GM23338 (cell line): ENCODE data around the gene HMGN4. TPM values are rescaled to one million over a fixed set of nuclear protein-coding genes. Genes with fewer than 3 reads are reported as not detected.

ENCODE experiments used
- ATAC-seq: fragments of 200-7000 bp; cut with Tn5 transposase; 3 replicates; pipeline ENCODE4 v1.9.1; 2020
- DNase-seq: peaks from one replicate; pipeline ENCODE4 v3.0.0-alpha.2; 2015; ENCODE audit warnings: low spot score
- H2AFZ ChIP-seq: fragments of 200-600 bp; sonication (generic); 2 replicates; pipeline ENCODE4 v1.8.0; 2016; ENCODE audit warnings: antibody characterized with exemption, mild to moderate bottlenecking, moderate library complexity
- H3F3A ChIP-seq: fragments of 200-600 bp; sonication (generic); replicated peaks from 2 replicates; pipeline ENCODE4 v1.8.0; 2017; ENCODE audit warnings: antibody characterized with exemption, mixed run types, low read depth
- H3K27ac ChIP-seq: fragments of 200-600 bp; sonication (generic); 2 replicates; pipeline ENCODE4 v1.6.1; 2016; ENCODE audit warnings: low read depth
- H3K27me3 ChIP-seq: fragments of 200-600 bp; sonication (generic); 2 replicates; pipeline ENCODE4 v1.8.0; 2016; ENCODE audit warnings: mild to moderate bottlenecking, mixed run types, moderate library complexity; ENCODE audit not compliant: insufficient read depth
- H3K36me3 ChIP-seq: fragments of 200-600 bp; sonication (generic); 2 replicates; pipeline ENCODE4 v1.8.0; 2016; ENCODE audit warnings: mild to moderate bottlenecking; ENCODE audit not compliant: insufficient read depth
- H3K4me1 ChIP-seq: fragments of 200-600 bp; sonication (generic); 2 replicates; pipeline ENCODE4 v1.8.0; 2016; ENCODE audit warnings: mild to moderate bottlenecking, moderate library complexity; ENCODE audit not compliant: insufficient read depth
- H3K4me2 ChIP-seq: fragments of 200-600 bp; sonication (generic); 2 replicates; pipeline ENCODE4 v1.7.1; 2017; ENCODE audit warnings: mixed run types
- H3K4me3 ChIP-seq: fragments of 200-600 bp; sonication (generic); 2 replicates; pipeline ENCODE4 v1.6.1; 2016; ENCODE audit warnings: mixed run types
- H3K79me2 ChIP-seq: fragments of 200-600 bp; sonication (generic); replicated peaks from 2 replicates; pipeline ENCODE4 v1.8.0; 2017; ENCODE audit warnings: mild to moderate bottlenecking; ENCODE audit not compliant: insufficient read depth
- H3K9me2 ChIP-seq: fragments of 200-600 bp; sonication (generic); 2 replicates; pipeline ENCODE4 v1.8.0; 2017; ENCODE audit not compliant: insufficient read depth
- H4K20me1 ChIP-seq: fragments of 200-600 bp; sonication (generic); replicated peaks from 2 replicates; pipeline ENCODE4 v1.8.0; 2017; ENCODE audit warnings: mild to moderate bottlenecking; ENCODE audit not compliant: insufficient read depth
- H3K27ac Mint-ChIP-seq: 2 replicates; pipeline ENCODE4 v1.8.0; 2020; ENCODE audit warnings: inconsistent platforms, mild to moderate bottlenecking, moderate library complexity, mixed read lengths
- H3K27me3 Mint-ChIP-seq: 3 replicates; pipeline ENCODE4 v1.8.0; 2022; ENCODE audit warnings: low read depth, mild to moderate bottlenecking, moderate library complexity, mixed read lengths, inconsistent platforms; ENCODE audit not compliant: insufficient read depth, poor library complexity
- H3K36me3 Mint-ChIP-seq: 3 replicates; pipeline ENCODE4 v1.8.0; 2021; ENCODE audit warnings: low read depth, mild to moderate bottlenecking, inconsistent platforms, moderate library complexity, mixed read lengths
- H3K4me1 Mint-ChIP-seq: 3 replicates; pipeline ENCODE4 v1.8.0; 2020; ENCODE audit warnings: mild to moderate bottlenecking, inconsistent platforms, mixed read lengths
- H3K4me3 Mint-ChIP-seq: 3 replicates; pipeline ENCODE4 v1.8.0; 2021; ENCODE audit warnings: moderate library complexity, mild to moderate bottlenecking, inconsistent platforms, mixed read lengths
- H3K9me3 Mint-ChIP-seq: 3 replicates; pipeline ENCODE4 v1.8.0; 2020; ENCODE audit warnings: moderate library complexity, mild to moderate bottlenecking, inconsistent platforms, mixed read lengths
- CREB1 ChIP-seq: fragments of 250-450 bp; sonication (Bioruptor Pico); IDR thresholded peaks from 2 replicates; pipeline ENCODE4 v1.5.0; 2020; ENCODE audit warnings: low read depth, mild to moderate bottlenecking, moderate library complexity
- ETS1 ChIP-seq: IDR thresholded peaks from 2 replicates; pipeline ENCODE4 v1.6.1; 2016; ENCODE audit warnings: antibody characterized with exemption
- EZH2 ChIP-seq: fragments of 200-600 bp; sonication (generic); IDR thresholded peaks from one replicate; pipeline ENCODE4 v1.8.0; 2017; ENCODE audit warnings: antibody characterized with exemption, mild to moderate bottlenecking, low read depth; ENCODE audit not compliant: unreplicated experiment
- EZH2phosphoT487 ChIP-seq: fragments of 200-600 bp; sonication (generic); IDR thresholded peaks from one replicate; pipeline ENCODE4 v1.8.1; 2018; ENCODE audit warnings: antibody characterized with exemption; ENCODE audit not compliant: unreplicated experiment
- JUNB ChIP-seq: IDR thresholded peaks from one replicate; pipeline ENCODE4 v1.6.1; 2016; ENCODE audit warnings: antibody characterized with exemption; ENCODE audit not compliant: unreplicated experiment
- NANOG ChIP-seq: IDR thresholded peaks from 2 replicates; pipeline ENCODE4 v1.6.1; 2016; ENCODE audit warnings: antibody characterized with exemption, borderline replicate concordance
- POLR2AphosphoS5 ChIP-seq: IDR thresholded peaks from 2 replicates; pipeline ENCODE4 v1.6.1; 2016; ENCODE audit warnings: antibody characterized with exemption, low read depth
- STAT1 ChIP-seq: IDR thresholded peaks from one replicate; pipeline ENCODE4 v1.6.1; 2016; ENCODE audit warnings: antibody characterized with exemption; ENCODE audit not compliant: unreplicated experiment
- ZNF114 ChIP-seq: fragments of 250-450 bp; sonication (Bioruptor Pico); IDR thresholded peaks from 2 replicates; pipeline ENCODE4 v1.5.0; 2020; ENCODE audit warnings: mild to moderate bottlenecking, moderate library complexity
- ZNF331 ChIP-seq: fragments of 250-450 bp; sonication (Bioruptor Pico); IDR thresholded peaks from 2 replicates; pipeline ENCODE4 v1.5.0; 2020; ENCODE audit warnings: low read depth, mild to moderate bottlenecking, moderate library complexity
- polyA plus RNA-seq: library from polyadenylated mRNA; unstranded; fragments of >200 nt; fragmentation: Nextera tagmentation; extraction: Ambion mirVana; gene quantifications from 2 replicates; pipeline ENCODE4 v1.2.1, GENCODE V29; 2016
- total RNA-seq: library from RNA; depleted of rRNA; stranded (reverse); fragments of >200 nt; shearing (Covaris generic); gene quantifications from 2 replicates; pipeline ENCODE4 v1.2.3, GENCODE V29; 2014
- TF ChIP-seq, protein P1 (sequence below), 2 experiments: fragments of 200-600 bp in 1 of 2; sonication (generic) in 1 of 2; conservative IDR thresholded peaks; 2 replicates each; pipeline versions ENCODE4 v1.5.1 to v1.6.1; 2016 to 2017; ENCODE audit warnings: antibody characterized with exemption in 2 of 2, low read depth in 2 of 2, mild to moderate bottlenecking in 2 of 2, moderate library complexity in 1 of 2
- TF ChIP-seq, protein P2 (sequence below): fragments of 250-450 bp; sonication (Bioruptor Pico); IDR thresholded peaks from 2 replicates; pipeline ENCODE4 v1.5.0; 2020; ENCODE audit warnings: mild to moderate bottlenecking, moderate library complexity
- TF ChIP-seq, protein P3 (sequence below): IDR thresholded peaks from one replicate; pipeline ENCODE4 v1.6.1; 2018; ENCODE audit warnings: antibody characterized with exemption; ENCODE audit not compliant: unreplicated experiment

HMGN4 gene
- total and polyA plus RNA-seq, 2 experiments from 2014 or later = 35.3 to 91.4 TPM

GRCh38 chr6:26569433-26569764, 31.2 kb downstream of the HMGN4 start:
- H4K20me1 ChIP-seq = no peaks in the 10 kb centered on the region
- H3K27me3 ChIP-seq = no peaks in the 10 kb centered on the region
- no peak overlapping the region for H3K27ac Mint-ChIP-seq
- H3K36me3 Mint-ChIP-seq = peaks cover 6% of the 10 kb centered on the region; the same call in 1 of the 3 replicates
- peak overlapping the region; percentile 91 for H3K4me3 Mint-ChIP-seq
- H3F3A ChIP-seq = no peaks in the 10 kb centered on the region
- H3K36me3 ChIP-seq = no peaks in the 10 kb centered on the region
- no peaks in the 10 kb centered on the region for H3K79me2 ChIP-seq
- TF ChIP-seq, protein P1, sequence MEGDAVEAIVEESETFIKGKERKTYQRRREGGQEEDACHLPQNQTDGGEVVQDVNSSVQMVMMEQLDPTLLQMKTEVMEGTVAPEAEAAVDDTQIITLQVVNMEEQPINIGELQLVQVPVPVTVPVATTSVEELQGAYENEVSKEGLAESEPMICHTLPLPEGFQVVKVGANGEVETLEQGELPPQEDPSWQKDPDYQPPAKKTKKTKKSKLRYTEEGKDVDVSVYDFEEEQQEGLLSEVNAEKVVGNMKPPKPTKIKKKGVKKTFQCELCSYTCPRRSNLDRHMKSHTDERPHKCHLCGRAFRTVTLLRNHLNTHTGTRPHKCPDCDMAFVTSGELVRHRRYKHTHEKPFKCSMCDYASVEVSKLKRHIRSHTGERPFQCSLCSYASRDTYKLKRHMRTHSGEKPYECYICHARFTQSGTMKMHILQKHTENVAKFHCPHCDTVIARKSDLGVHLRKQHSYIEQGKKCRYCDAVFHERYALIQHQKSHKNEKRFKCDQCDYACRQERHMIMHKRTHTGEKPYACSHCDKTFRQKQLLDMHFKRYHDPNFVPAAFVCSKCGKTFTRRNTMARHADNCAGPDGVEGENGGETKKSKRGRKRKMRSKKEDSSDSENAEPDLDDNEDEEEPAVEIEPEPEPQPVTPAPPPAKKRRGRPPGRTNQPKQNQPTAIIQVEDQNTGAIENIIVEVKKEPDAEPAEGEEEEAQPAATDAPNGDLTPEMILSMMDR (conservative IDR thresholded peaks at IDR 0.05; ENCODE audit: low read depth in 2 of 2) = no peak
- TF ChIP-seq POLR2AphosphoS5 = no peak
- TF ChIP-seq EZH2phosphoT487 = no peak
- TF ChIP-seq, protein P2, sequence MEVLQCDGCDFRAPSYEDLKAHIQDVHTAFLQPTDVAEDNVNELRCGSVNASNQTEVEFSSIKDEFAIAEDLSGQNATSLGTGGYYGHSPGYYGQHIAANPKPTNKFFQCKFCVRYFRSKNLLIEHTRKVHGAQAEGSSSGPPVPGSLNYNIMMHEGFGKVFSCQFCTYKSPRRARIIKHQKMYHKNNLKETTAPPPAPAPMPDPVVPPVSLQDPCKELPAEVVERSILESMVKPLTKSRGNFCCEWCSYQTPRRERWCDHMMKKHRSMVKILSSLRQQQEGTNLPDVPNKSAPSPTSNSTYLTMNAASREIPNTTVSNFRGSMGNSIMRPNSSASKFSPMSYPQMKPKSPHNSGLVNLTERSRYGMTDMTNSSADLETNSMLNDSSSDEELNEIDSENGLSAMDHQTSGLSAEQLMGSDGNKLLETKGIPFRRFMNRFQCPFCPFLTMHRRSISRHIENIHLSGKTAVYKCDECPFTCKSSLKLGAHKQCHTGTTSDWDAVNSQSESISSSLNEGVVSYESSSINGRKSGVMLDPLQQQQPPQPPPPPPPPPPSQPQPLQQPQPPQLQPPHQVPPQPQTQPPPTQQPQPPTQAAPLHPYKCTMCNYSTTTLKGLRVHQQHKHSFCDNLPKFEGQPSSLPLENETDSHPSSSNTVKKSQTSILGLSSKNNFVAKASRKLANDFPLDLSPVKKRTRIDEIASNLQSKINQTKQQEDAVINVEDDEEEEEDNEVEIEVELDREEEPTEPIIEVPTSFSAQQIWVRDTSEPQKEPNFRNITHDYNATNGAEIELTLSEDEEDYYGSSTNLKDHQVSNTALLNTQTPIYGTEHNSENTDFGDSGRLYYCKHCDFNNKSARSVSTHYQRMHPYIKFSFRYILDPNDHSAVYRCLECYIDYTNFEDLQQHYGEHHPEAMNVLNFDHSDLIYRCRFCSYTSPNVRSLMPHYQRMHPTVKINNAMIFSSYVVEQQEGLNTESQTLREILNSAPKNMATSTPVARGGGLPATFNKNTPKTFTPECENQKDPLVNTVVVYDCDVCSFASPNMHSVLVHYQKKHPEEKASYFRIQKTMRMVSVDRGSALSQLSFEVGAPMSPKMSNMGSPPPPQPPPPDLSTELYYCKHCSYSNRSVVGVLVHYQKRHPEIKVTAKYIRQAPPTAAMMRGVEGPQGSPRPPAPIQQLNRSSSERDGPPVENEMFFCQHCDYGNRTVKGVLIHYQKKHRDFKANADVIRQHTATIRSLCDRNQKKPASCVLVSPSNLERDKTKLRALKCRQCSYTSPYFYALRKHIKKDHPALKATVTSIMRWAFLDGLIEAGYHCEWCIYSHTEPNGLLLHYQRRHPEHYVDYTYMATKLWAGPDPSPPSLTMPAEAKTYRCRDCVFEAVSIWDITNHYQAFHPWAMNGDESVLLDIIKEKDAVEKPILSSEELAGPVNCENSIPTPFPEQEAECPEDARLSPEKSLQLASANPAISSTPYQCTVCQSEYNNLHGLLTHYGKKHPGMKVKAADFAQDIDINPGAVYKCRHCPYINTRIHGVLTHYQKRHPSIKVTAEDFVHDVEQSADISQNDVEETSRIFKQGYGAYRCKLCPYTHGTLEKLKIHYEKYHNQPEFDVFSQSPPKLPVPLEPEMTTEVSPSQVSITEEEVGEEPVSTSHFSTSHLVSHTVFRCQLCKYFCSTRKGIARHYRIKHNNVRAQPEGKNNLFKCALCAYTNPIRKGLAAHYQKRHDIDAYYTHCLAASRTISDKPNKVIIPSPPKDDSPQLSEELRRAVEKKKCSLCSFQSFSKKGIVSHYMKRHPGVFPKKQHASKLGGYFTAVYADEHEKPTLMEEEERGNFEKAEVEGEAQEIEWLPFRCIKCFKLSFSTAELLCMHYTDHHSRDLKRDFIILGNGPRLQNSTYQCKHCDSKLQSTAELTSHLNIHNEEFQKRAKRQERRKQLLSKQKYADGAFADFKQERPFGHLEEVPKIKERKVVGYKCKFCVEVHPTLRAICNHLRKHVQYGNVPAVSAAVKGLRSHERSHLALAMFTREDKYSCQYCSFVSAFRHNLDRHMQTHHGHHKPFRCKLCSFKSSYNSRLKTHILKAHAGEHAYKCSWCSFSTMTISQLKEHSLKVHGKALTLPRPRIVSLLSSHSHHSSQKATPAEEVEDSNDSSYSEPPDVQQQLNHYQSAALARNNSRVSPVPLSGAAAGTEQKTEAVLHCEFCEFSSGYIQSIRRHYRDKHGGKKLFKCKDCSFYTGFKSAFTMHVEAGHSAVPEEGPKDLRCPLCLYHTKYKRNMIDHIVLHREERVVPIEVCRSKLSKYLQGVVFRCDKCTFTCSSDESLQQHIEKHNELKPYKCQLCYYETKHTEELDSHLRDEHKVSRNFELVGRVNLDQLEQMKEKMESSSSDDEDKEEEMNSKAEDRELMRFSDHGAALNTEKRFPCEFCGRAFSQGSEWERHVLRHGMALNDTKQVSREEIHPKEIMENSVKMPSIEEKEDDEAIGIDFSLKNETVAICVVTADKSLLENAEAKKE (CRISPR knock-in tag) = no peak
- no peak for TF ChIP-seq STAT1
- no peak for TF ChIP-seq ETS1
- TF ChIP-seq ZNF114 = no peak
- no peak for TF ChIP-seq NANOG
- no peak for TF ChIP-seq ZNF331
- TF ChIP-seq JUNB = no peak
- no peak for TF ChIP-seq CREB1 (CRISPR knock-in tag)
- no peak for TF ChIP-seq EZH2
- TF ChIP-seq, protein P3, sequence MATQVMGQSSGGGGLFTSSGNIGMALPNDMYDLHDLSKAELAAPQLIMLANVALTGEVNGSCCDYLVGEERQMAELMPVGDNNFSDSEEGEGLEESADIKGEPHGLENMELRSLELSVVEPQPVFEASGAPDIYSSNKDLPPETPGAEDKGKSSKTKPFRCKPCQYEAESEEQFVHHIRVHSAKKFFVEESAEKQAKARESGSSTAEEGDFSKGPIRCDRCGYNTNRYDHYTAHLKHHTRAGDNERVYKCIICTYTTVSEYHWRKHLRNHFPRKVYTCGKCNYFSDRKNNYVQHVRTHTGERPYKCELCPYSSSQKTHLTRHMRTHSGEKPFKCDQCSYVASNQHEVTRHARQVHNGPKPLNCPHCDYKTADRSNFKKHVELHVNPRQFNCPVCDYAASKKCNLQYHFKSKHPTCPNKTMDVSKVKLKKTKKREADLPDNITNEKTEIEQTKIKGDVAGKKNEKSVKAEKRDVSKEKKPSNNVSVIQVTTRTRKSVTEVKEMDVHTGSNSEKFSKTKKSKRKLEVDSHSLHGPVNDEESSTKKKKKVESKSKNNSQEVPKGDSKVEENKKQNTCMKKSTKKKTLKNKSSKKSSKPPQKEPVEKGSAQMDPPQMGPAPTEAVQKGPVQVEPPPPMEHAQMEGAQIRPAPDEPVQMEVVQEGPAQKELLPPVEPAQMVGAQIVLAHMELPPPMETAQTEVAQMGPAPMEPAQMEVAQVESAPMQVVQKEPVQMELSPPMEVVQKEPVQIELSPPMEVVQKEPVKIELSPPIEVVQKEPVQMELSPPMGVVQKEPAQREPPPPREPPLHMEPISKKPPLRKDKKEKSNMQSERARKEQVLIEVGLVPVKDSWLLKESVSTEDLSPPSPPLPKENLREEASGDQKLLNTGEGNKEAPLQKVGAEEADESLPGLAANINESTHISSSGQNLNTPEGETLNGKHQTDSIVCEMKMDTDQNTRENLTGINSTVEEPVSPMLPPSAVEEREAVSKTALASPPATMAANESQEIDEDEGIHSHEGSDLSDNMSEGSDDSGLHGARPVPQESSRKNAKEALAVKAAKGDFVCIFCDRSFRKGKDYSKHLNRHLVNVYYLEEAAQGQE = no peak
- H3K4me1 ChIP-seq = no peaks in the 10 kb centered on the region; the same call in 1 of the 2 replicates
- peak overlapping the region; percentile 84 for H3K4me2 ChIP-seq
- H3K9me2 ChIP-seq = no peaks in the 10 kb centered on the region
- H3K4me3 ChIP-seq = peak overlapping the region; percentile 95
- ATAC-seq = no peak
- DNase-seq = no peak
- H2AFZ ChIP-seq = no peak overlapping the region; the same call in 1 of the 2 replicates
- peaks cover 10% of the 10 kb centered on the region; the same call in 2 of the 3 replicates for H3K9me3 Mint-ChIP-seq
- H3K27ac ChIP-seq = no peak overlapping the region
- H3K27me3 Mint-ChIP-seq = peaks cover 31% of the 10 kb centered on the region
- H3K4me1 Mint-ChIP-seq = peaks cover 4% of the 10 kb centered on the region; the same call in 1 of the 3 replicates
